Spinal cord (tissue), 10 donors: Measurements from ENCODE around the gene GPR132. TPM values are rescaled to one million over a fixed set of nuclear protein-coding genes. Genes with fewer than 3 reads are reported as not detected.
A peak's percentile ranks its signal among the peaks of the same experiment; 100 is the strongest.

Source experiments
- DNase-seq, 6 donors: peaks; one replicate each; pipeline versions ENCODE4 v3.0.0 to v3.0.0-alpha.2; 2013 to 2015; ENCODE audit warnings: low spot score in 6 of 6, low read depth in 4 of 6
- H3K27ac ChIP-seq: one replicate; pipeline ENCODE4 v1.5.1; 2013; ENCODE audit warnings: low read depth, low read length, control low read depth
- H3K27me3 ChIP-seq: one replicate; pipeline ENCODE4 v1.6.1; 2013; ENCODE audit warnings: low read length; ENCODE audit not compliant: control insufficient read depth, insufficient read depth
- H3K36me3 ChIP-seq: one replicate; pipeline ENCODE4 v1.6.1; 2013; ENCODE audit warnings: low read length; ENCODE audit not compliant: control insufficient read depth, insufficient read depth
- H3K4me1 ChIP-seq: one replicate; pipeline ENCODE4 v1.6.1; 2013; ENCODE audit warnings: low read length; ENCODE audit not compliant: control insufficient read depth, insufficient read depth
- H3K4me3 ChIP-seq: one replicate; pipeline ENCODE4 v1.5.1; 2013; ENCODE audit warnings: low read depth, low read length, control low read depth
- H3K9me3 ChIP-seq: one replicate; pipeline ENCODE4 v1.6.1; 2013; ENCODE audit warnings: low read length; ENCODE audit not compliant: control insufficient read depth, insufficient read depth
- WGBS: methylation state at CpG from one replicate; pipeline ENCODE4 v1.1.5; 2013; ENCODE audit warnings: missing lambda C conversion rate; ENCODE audit not compliant: insufficient coverage; 5-methylcytosine and 5-hydroxymethylcytosine counted together
- polyA plus RNA-seq, 2 donors: library from polyadenylated mRNA; unstranded; fragments of 120-200 nt; gene quantifications; one replicate each; pipeline ENCODE4 v1.2.1, GENCODE V29; 2013; ENCODE audit not compliant: insufficient read length in 2 of 2
- total RNA-seq, 2 donors: library from RNA; depleted of rRNA in 1 of 2; stranded (reverse); fragments of 120-200 nt in 1 of 2; fragments of >200 nt in 1 of 2; gene quantifications; one replicate each; pipeline versions ENCODE4 v1.2.3 to v1.2.4, GENCODE V29; 2013 to 2014
- donor health status: healthy.

The GPR132 gene
- total and polyA plus RNA-seq, 4 donors = 0.69 to 1.4 (median 1.1) TPM

- DNase-seq = no peak
- no peak overlapping the region for H3K27ac ChIP-seq
- no peak overlapping the region for H3K4me3 ChIP-seq
- no peaks in the 10 kb centered on the region for H3K9me3 ChIP-seq
- peaks cover 29% of the 10 kb centered on the region for H3K36me3 ChIP-seq
- WGBS = 88% methylated on average over 9 of the region's 9 CpGs
- H3K27me3 ChIP-seq = no peaks in the 10 kb centered on the region
- peaks cover 32% of the 10 kb centered on the region for H3K4me1 ChIP-seq
Observed at GRCh38 chr14:105014032-105014431, 51.2 kb downstream of the GPR132 start.

- H3K36me3 ChIP-seq = peaks cover 30% of the 10 kb centered on the region
- peak in 4 of 6 donors; percentile 11 to 71 (median 36) for DNase-seq
- H3K4me3 ChIP-seq = no peak overlapping the region
- no peak overlapping the region for H3K27ac ChIP-seq
- H3K27me3 ChIP-seq = no peaks in the 10 kb centered on the region
- H3K4me1 ChIP-seq = peaks cover 24% of the 10 kb centered on the region
- WGBS = 44% methylated on average over 3 of the region's 8 CpGs
- no peaks in the 10 kb centered on the region for H3K9me3 ChIP-seq
Observed at GRCh38 chr14:105013150-105013785, 52.0 kb downstream of the GPR132 start.

GRCh38 chr14:105012171-105012985 lies 52.9 kb downstream of the GPR132 start:
- Histone ChIP-seq H3K27me3 (no peaks in the 10 kb centered on the region), H3K27ac (no peak overlapping the region)
- 78% methylated on average over 20 of the region's 23 CpGs for WGBS

GRCh38 chr14:105011312-105011990 lies 53.8 kb downstream of the GPR132 start:
- H3K27me3 ChIP-seq = no peaks in the 10 kb centered on the region

More at GRCh38 chr14:105012171-105012985, 52.9 kb downstream of the GPR132 start:
- Histone ChIP-seq H3K36me3 (peaks cover 39% of the 10 kb centered on the region), H3K4me3 (no peak overlapping the region), H3K9me3 (no peaks in the 10 kb centered on the region), H3K4me1 (peaks cover 24% of the 10 kb centered on the region)
- DNase-seq = no peak

GRCh38 chr14:105010891-105011291 lies 54.3 kb downstream of the GPR132 start:
- Histone ChIP-seq H3K27ac (no peak overlapping the region), H3K36me3 (peaks cover 53% of the 10 kb centered on the region), H3K4me1 (peaks cover 24% of the 10 kb centered on the region), H3K27me3 (no peaks in the 10 kb centered on the region), H3K4me3 (no peak overlapping the region), H3K9me3 (no peaks in the 10 kb centered on the region)
- WGBS = 79% methylated on average over 17 of the region's 17 CpGs
- DNase-seq = no peak

More at GRCh38 chr14:105011312-105011990, 53.8 kb downstream of the GPR132 start:
- peaks cover 24% of the 10 kb centered on the region for H3K4me1 ChIP-seq
- H3K27ac ChIP-seq = no peak overlapping the region
- DNase-seq = no peak
- no peak overlapping the region for H3K4me3 ChIP-seq
- H3K36me3 ChIP-seq = peaks cover 48% of the 10 kb centered on the region
- no peaks in the 10 kb centered on the region for H3K9me3 ChIP-seq
- WGBS = 92% methylated on average over 29 of the region's 29 CpGs

- Histone ChIP-seq H3K9me3 (no peaks in the 10 kb centered on the region), H3K27ac (no peak overlapping the region), H3K4me1 (peaks cover 24% of the 10 kb centered on the region), H3K36me3 (peaks cover 60% of the 10 kb centered on the region), H3K4me3 (no peak overlapping the region), H3K27me3 (no peaks in the 10 kb centered on the region)
- no peak for DNase-seq
- 91% methylated on average over 3 of the region's 4 CpGs for WGBS
Observed at GRCh38 chr14:105010106-105010505, 55.1 kb downstream of the GPR132 start.

- no peaks in the 10 kb centered on the region for H3K27me3 ChIP-seq
- DNase-seq = no peak
- WGBS = 88% methylated on average over 17 of the region's 19 CpGs
- no peak overlapping the region for H3K27ac ChIP-seq
- peaks cover 58% of the 10 kb centered on the region for H3K36me3 ChIP-seq
- no peaks in the 10 kb centered on the region for H3K9me3 ChIP-seq
- no peak overlapping the region for H3K4me3 ChIP-seq
- H3K4me1 ChIP-seq = peaks cover 10% of the 10 kb centered on the region
Observed at GRCh38 chr14:105007593-105008264, 57.5 kb downstream of the GPR132 start.

- Histone ChIP-seq H3K36me3 (peaks cover 52% of the 10 kb centered on the region), H3K27ac (no peak overlapping the region)
- WGBS = 66% methylated on average over 21 of the region's 21 CpGs
Observed at GRCh38 chr14:105006831-105007592, 58.2 kb downstream of the GPR132 start.

More at GRCh38 chr14:105006831-105007592, 58.2 kb downstream of the GPR132 start:
- Histone ChIP-seq H3K4me1 (peaks cover 3% of the 10 kb centered on the region), H3K4me3 (no peak overlapping the region), H3K9me3 (no peaks in the 10 kb centered on the region), H3K27me3 (no peaks in the 10 kb centered on the region)
- DNase-seq = no peak
